ENCODE data around the gene SHCBP1. TPM values are rescaled to one million over a fixed set of nuclear protein-coding genes. Genes with fewer than 3 reads are reported as not detected.

Gene SHCBP1
- total RNA-seq, 1 experiment from 2014 or later = 25.8 TPM

DNA sequence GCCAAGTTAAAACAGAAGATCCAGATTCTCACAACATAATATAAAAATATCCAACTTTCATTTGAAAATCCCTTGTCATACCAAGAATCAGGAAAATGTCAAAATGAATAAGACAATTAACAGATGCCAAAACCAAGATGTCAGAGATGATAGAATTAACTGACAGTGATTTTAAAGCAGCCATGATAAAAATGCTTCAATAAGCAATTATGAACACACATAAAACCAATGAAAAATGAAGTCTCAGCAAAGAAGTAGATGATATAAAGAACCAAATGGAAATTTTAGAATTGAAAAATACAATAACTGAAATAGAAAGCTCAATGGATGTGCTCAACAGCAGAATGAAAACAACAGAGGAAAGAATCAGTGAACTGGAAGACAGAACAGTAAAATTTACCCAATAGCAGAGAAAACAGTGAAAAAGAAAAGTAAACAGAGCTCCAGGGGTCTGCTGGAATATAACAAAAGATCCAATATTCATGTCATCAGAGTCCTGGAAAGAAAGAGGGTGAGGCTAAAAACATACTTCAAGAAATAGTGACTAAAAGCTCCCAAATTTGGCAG is 35.1 kb downstream of the SHCBP1 start:
- Histone ChIP-seq H4K20me1 (ENCODE audit: low read length) (no peaks in the 10 kb centered on the region), H3K27me3 (ENCODE audit: low read length) (no peaks in the 10 kb centered on the region), H3K4me3 (ENCODE audit: low read length) (no peak overlapping the region), H2AFZ (ENCODE audit: low read length) (no peak overlapping the region), H3K36me3 (ENCODE audit: low read depth, low read length) (peaks cover 35% of the 10 kb centered on the region), H3K9me2 (replicated peaks; ENCODE audit: low read length) (no peaks in the 10 kb centered on the region), H3K9ac (ENCODE audit: low read length) (no peak overlapping the region), H3K4me2 (ENCODE audit: low read length) (no peak overlapping the region), H3F3A (ENCODE audit: low read length, unreplicated experiment) (no peaks in the 10 kb centered on the region), H3K79me2 (ENCODE audit: low read length) (0 out of 2 replicates have a peak, but pooled peaks cover 10% of the 10 kb centered on the region), H3K4me1 (ENCODE audit: insufficient read depth, low read length) (no peaks in the 10 kb centered on the region), H3K27ac (ENCODE audit: low read length) (no peak overlapping the region), H3K9me3 (ENCODE audit: low read length) (no peaks in the 10 kb centered on the region)
- TF ChIP-seq EZH2phosphoT487 (IDR thresholded peaks at IDR 0.05; ENCODE audit: borderline replicate concordance, low read length) (no peak), CTCF (conservative IDR thresholded peaks at IDR 0.05; ENCODE audit: low read depth, low read length) (no peak), EZH2 (IDR thresholded peaks at IDR 0.05; ENCODE audit: low read length, unreplicated experiment) (no peak)
- ChIA-PET POLR2A (ENCODE audit: unreplicated experiment) (no interaction called here), CTCF (no interaction called here)
- no TSS peak for BruUV-seq (replicated peaks)
- DNase-seq (no peak), ATAC-seq (no peak)
- intact Hi-C loops (cut with micrococcal nuclease) = no loop called here

GRCh38 chr16:46583036-46583435 is 38.1 kb downstream of the SHCBP1 start:
- POLR2A ChIA-PET (ENCODE audit: unreplicated experiment) = no interaction called here

More at GRCh38 chr16:46583036-46583435, 38.1 kb downstream of the SHCBP1 start:
- CTCF ChIA-PET = no interaction called here
- no peak overlapping the region for H3K9ac ChIP-seq (ENCODE audit: low read length)
- no peak for TF ChIP-seq CTCF (conservative IDR thresholded peaks at IDR 0.05; ENCODE audit: low read depth, low read length)
- no peak for TF ChIP-seq EZH2 (IDR thresholded peaks at IDR 0.05; ENCODE audit: low read length, unreplicated experiment)
- TF ChIP-seq EZH2phosphoT487 (IDR thresholded peaks at IDR 0.05; ENCODE audit: borderline replicate concordance, low read length) = no peak
- no TSS peak for BruUV-seq (replicated peaks)
- no peak overlapping the region for H2AFZ ChIP-seq (ENCODE audit: low read length)
- H3K27ac ChIP-seq (ENCODE audit: low read length) = no peak overlapping the region
- DNase-seq (no peak), ATAC-seq (no peak)
- no peaks in the 10 kb centered on the region for H4K20me1 ChIP-seq (ENCODE audit: low read length)
- H3K79me2 ChIP-seq (ENCODE audit: low read length) = 0 out of 2 replicates have a peak, but pooled peaks cover 10% of the 10 kb centered on the region
- intact Hi-C loops (cut with micrococcal nuclease) = no loop called here
- no peaks in the 10 kb centered on the region for H3K4me1 ChIP-seq (ENCODE audit: insufficient read depth, low read length)
- H3K4me3 ChIP-seq (ENCODE audit: low read length) = no peak overlapping the region
- H3K36me3 ChIP-seq (ENCODE audit: low read depth, low read length) = peaks cover 35% of the 10 kb centered on the region
- H3K27me3 ChIP-seq (ENCODE audit: low read length) = no peaks in the 10 kb centered on the region
- no peaks in the 10 kb centered on the region for H3F3A ChIP-seq (ENCODE audit: low read length, unreplicated experiment)
- no peaks in the 10 kb centered on the region for H3K9me3 ChIP-seq (ENCODE audit: low read length)
- no peak overlapping the region for H3K4me2 ChIP-seq (ENCODE audit: low read length)
- H3K9me2 ChIP-seq (replicated peaks; ENCODE audit: low read length) = no peaks in the 10 kb centered on the region

Measured in PC-3 (cell line).